Gastroesophageal sphincter (tissue), 3 donors: ENCODE measurements around the gene RNF187.

Source experiments
- CTCF ChIP-seq, 4 experiments: fragments of 200-600 bp in 2 of 4; fragments of 450-650 bp in 2 of 4; sonication (generic) in 1 of 4; IDR thresholded peaks; one replicate each; pipeline ENCODE4 v1.5.1; 2017 to 2019; ENCODE audit warnings: antibody characterized with exemption in 4 of 4, mild to moderate bottlenecking in 2 of 4, moderate library complexity in 2 of 4
- POLR2A ChIP-seq, 2 donors: fragments of 450-650 bp; IDR thresholded peaks; one replicate each; pipeline ENCODE4 v1.6.1; 2017; ENCODE audit warnings: antibody characterized with exemption in 2 of 2, mild to moderate bottlenecking in 2 of 2, moderate library complexity in 1 of 2

GRCh38 chr1:228512781-228513198 is 25.6 kb downstream of the RNF187 start:
- no peak for TF ChIP-seq CTCF (IDR thresholded peaks at IDR 0.05)
- no peak for TF ChIP-seq POLR2A (IDR thresholded peaks at IDR 0.05)
